ENCODE data around the gene RAB23. TPM values are rescaled to one million over a fixed set of nuclear protein-coding genes. Genes with fewer than 3 reads are reported as not detected.

The RAB23 gene
- total and polyA plus RNA-seq, 2 experiments from 2014 or later, result 5.2 to 16.7 TPM

DNA sequence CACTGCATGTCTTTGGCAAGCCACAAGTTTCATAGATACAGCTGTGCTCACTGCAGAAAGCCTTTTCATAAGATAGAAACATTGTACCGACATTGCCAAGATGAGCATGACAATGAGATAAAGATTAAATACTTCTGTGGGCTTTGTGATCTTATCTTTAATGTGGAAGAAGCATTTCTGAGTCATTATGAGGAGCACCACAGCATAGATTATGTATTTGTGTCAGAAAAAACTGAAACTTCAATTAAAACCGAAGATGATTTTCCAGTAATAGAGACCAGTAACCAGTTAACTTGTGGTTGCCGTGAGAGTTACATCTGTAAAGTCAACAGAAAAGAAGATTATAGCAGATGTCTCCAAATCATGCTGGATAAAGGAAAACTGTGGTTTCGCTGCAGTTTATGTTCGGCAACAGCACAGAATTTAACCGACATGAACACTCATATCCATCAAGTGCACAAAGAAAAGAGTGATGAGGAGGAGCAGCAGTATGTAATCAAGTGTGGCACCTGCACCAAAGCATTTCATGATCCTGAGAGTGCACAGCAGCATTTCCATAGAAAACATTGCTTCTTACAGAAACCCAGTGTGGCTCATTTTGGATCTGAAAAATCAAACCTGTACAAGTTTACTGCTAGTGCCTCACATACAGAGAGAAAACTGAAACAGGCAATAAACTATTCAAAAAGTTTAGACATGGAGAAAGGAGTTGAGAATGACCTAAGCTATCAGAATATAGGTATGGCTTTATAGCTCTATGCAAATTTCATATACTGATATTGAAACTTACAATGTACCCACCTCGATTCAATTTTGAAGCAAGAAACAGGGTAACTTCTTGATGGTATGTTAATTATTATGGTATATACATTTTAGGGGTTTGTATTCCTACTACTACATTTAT is 73.9 kb downstream of the RAB23 start:
- no peak for DNase-seq (ENCODE audit: low spot score)
- Histone ChIP-seq H3K36me3 (ENCODE audit: insufficient read depth) (0 out of 2 replicates have a peak, but pooled peaks cover 8% of the 10 kb centered on the region), H3K9me2 (ENCODE audit: insufficient read depth) (no peaks in the 10 kb centered on the region), H4K20me1 (replicated peaks; ENCODE audit: insufficient read depth) (no peaks in the 10 kb centered on the region), H3K4me1 (ENCODE audit: insufficient read depth) (no peaks in the 10 kb centered on the region), H3K27ac (ENCODE audit: low read depth) (no peak overlapping the region), H3K79me2 (replicated peaks; ENCODE audit: insufficient read depth) (no peaks in the 10 kb centered on the region), H3K4me3 (no peak overlapping the region), H3K4me2 (no peak overlapping the region), H2AFZ (no peak overlapping the region), H3K27me3 (ENCODE audit: insufficient read depth) (no peaks in the 10 kb centered on the region), H3F3A (replicated peaks; ENCODE audit: low read depth) (no peaks in the 10 kb centered on the region)
- H3K36me3 Mint-ChIP-seq (ENCODE audit: low read depth), result peaks cover 23% of the 10 kb centered on the region
- TF ChIP-seq STAT1 (IDR thresholded peaks at IDR 0.05; ENCODE audit: unreplicated experiment), result no peak
- no peak for TF ChIP-seq EZH2 (IDR thresholded peaks at IDR 0.05; ENCODE audit: low read depth, unreplicated experiment)
- TF ChIP-seq, protein P1, sequence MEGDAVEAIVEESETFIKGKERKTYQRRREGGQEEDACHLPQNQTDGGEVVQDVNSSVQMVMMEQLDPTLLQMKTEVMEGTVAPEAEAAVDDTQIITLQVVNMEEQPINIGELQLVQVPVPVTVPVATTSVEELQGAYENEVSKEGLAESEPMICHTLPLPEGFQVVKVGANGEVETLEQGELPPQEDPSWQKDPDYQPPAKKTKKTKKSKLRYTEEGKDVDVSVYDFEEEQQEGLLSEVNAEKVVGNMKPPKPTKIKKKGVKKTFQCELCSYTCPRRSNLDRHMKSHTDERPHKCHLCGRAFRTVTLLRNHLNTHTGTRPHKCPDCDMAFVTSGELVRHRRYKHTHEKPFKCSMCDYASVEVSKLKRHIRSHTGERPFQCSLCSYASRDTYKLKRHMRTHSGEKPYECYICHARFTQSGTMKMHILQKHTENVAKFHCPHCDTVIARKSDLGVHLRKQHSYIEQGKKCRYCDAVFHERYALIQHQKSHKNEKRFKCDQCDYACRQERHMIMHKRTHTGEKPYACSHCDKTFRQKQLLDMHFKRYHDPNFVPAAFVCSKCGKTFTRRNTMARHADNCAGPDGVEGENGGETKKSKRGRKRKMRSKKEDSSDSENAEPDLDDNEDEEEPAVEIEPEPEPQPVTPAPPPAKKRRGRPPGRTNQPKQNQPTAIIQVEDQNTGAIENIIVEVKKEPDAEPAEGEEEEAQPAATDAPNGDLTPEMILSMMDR (conservative IDR thresholded peaks at IDR 0.05; ENCODE audit: low read depth in 2 of 2), result no peak
- TF ChIP-seq, protein P2, sequence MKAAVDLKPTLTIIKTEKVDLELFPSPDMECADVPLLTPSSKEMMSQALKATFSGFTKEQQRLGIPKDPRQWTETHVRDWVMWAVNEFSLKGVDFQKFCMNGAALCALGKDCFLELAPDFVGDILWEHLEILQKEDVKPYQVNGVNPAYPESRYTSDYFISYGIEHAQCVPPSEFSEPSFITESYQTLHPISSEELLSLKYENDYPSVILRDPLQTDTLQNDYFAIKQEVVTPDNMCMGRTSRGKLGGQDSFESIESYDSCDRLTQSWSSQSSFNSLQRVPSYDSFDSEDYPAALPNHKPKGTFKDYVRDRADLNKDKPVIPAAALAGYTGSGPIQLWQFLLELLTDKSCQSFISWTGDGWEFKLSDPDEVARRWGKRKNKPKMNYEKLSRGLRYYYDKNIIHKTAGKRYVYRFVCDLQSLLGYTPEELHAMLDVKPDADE (IDR thresholded peaks at IDR 0.05), result no peak
- TF ChIP-seq JUNB (IDR thresholded peaks at IDR 0.05; ENCODE audit: unreplicated experiment), result no peak
- TF ChIP-seq ZNF114 (CRISPR knock-in tag; IDR thresholded peaks at IDR 0.05), result no peak
- TF ChIP-seq NANOG (IDR thresholded peaks at IDR 0.05; ENCODE audit: borderline replicate concordance), result no peak
- no peaks in the 10 kb centered on the region for H3K9me3 Mint-ChIP-seq
- H3K27me3 Mint-ChIP-seq (ENCODE audit: insufficient read depth, low read depth, poor library complexity), result no peaks in the 10 kb centered on the region
- H3K4me1 Mint-ChIP-seq, result no peaks in the 10 kb centered on the region
- no peak overlapping the region for H3K4me3 Mint-ChIP-seq
- H3K27ac Mint-ChIP-seq, result no peak overlapping the region
- no peak for ATAC-seq

DNA sequence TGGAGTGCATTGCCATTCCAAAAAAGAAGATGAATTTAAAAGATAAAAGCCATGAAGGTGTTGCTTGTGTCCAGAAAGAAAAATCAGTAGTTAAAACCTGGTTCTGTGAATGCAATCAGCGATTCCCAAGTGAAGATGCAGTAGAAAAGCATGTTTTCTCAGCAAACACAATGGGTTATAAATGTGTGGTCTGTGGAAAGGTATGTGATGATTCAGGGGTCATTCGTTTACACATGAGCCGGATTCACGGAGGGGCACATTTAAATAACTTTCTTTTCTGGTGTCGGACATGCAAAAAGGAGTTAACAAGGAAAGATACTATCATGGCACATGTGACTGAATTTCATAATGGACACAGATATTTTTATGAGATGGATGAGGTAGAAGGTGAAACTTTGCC is 74.7 kb downstream of the RAB23 start:
- Histone ChIP-seq H3K27ac (ENCODE audit: low read depth) (no peak overlapping the region), H3K36me3 (ENCODE audit: insufficient read depth) (0 out of 2 replicates have a peak, but pooled peaks cover 8% of the 10 kb centered on the region), H3K9me2 (ENCODE audit: insufficient read depth) (no peaks in the 10 kb centered on the region), H3F3A (replicated peaks; ENCODE audit: low read depth) (no peaks in the 10 kb centered on the region), H3K4me2 (no peak overlapping the region), H4K20me1 (replicated peaks; ENCODE audit: insufficient read depth) (no peaks in the 10 kb centered on the region), H2AFZ (no peak overlapping the region), H3K4me1 (ENCODE audit: insufficient read depth) (no peaks in the 10 kb centered on the region), H3K27me3 (ENCODE audit: insufficient read depth) (no peaks in the 10 kb centered on the region), H3K79me2 (replicated peaks; ENCODE audit: insufficient read depth) (no peaks in the 10 kb centered on the region), H3K4me3 (no peak overlapping the region)
- no peaks in the 10 kb centered on the region for H3K4me1 Mint-ChIP-seq
- H3K27me3 Mint-ChIP-seq (ENCODE audit: insufficient read depth, low read depth, poor library complexity), result no peaks in the 10 kb centered on the region
- H3K9me3 Mint-ChIP-seq, result no peaks in the 10 kb centered on the region
- H3K36me3 Mint-ChIP-seq (ENCODE audit: low read depth), result peaks cover 24% of the 10 kb centered on the region
- TF ChIP-seq STAT1 (IDR thresholded peaks at IDR 0.05; ENCODE audit: unreplicated experiment), result no peak
- no peak for TF ChIP-seq CREB1 (CRISPR knock-in tag; IDR thresholded peaks at IDR 0.05; ENCODE audit: low read depth)
- TF ChIP-seq ZNF114 (CRISPR knock-in tag; IDR thresholded peaks at IDR 0.05), result no peak
- TF ChIP-seq EZH2phosphoT487 (IDR thresholded peaks at IDR 0.05; ENCODE audit: unreplicated experiment), result no peak
- TF ChIP-seq ZNF331 (CRISPR knock-in tag; IDR thresholded peaks at IDR 0.05; ENCODE audit: low read depth), result no peak
- H3K4me3 Mint-ChIP-seq, result no peak overlapping the region
- no peak for DNase-seq (ENCODE audit: low spot score)
- no peak for ATAC-seq
- H3K27ac Mint-ChIP-seq, result no peak overlapping the region

All from GM23338 (cell line).